HEK293T (cell line): ENCODE measurements around the gene C3orf52.

Experiments used
- CTCF ChIA-PET: fragments of 350-600 bp; formaldehyde crosslinking; extraction: SDS; loops from one replicate; lab custom pipeline; 2021; ENCODE audit warnings: antibody characterized with exemption, inconsistent platforms; lab: Yijun Ruan, JAX
- POLR2A ChIA-PET: fragments of 350-600 bp; formaldehyde crosslinking; extraction: SDS; loops from one replicate; lab custom pipeline; 2020; ENCODE audit warnings: antibody characterized with exemption, inconsistent platforms; lab: Yijun Ruan, JAX
- DNase-seq: peaks from one replicate; pipeline ENCODE4 v3.0.0; 2012; ENCODE audit warnings: mixed read lengths; ENCODE audit errors: extremely low spot score
- ARNT ChIP-seq: fragments of 450-650 bp; IDR thresholded peaks from 2 replicates; pipeline ENCODE4 v1.6.1; 2017; ENCODE audit warnings: mild to moderate bottlenecking
- BHLHE40 ChIP-seq: fragments of 450-650 bp; IDR thresholded peaks from 2 replicates; pipeline ENCODE4 v1.6.1; 2016; ENCODE audit warnings: mild to moderate bottlenecking, moderate library complexity, borderline replicate concordance
- CTBP1 ChIP-seq: fragments of 450-650 bp; IDR thresholded peaks from 2 replicates; pipeline ENCODE4 v1.6.1; 2016; ENCODE audit warnings: borderline replicate concordance
- ELF4 ChIP-seq: fragments of 450-650 bp; IDR thresholded peaks from 2 replicates; pipeline ENCODE4 v1.6.1; 2017; ENCODE audit warnings: antibody characterized with exemption
- FOXA1 ChIP-seq: fragments of 450-650 bp; IDR thresholded peaks from 2 replicates; pipeline ENCODE4 v1.6.1; 2016; ENCODE audit warnings: mild to moderate bottlenecking
- FOXK2 ChIP-seq: fragments of 450-650 bp; IDR thresholded peaks from 2 replicates; pipeline ENCODE4 v1.6.1; 2016; ENCODE audit warnings: mild to moderate bottlenecking
- FOXM1 ChIP-seq: fragments of 450-650 bp; IDR thresholded peaks from 2 replicates; pipeline ENCODE4 v1.6.1; 2017; ENCODE audit warnings: mild to moderate bottlenecking, borderline replicate concordance
- HDGF ChIP-seq: fragments of 450-650 bp; IDR thresholded peaks from 2 replicates; pipeline ENCODE4 v1.6.1; 2017; ENCODE audit warnings: antibody characterized with exemption, borderline replicate concordance
- L3MBTL2 ChIP-seq: fragments of 450-650 bp; conservative IDR thresholded peaks from 2 replicates; pipeline ENCODE4 v1.6.1; 2016; ENCODE audit warnings: mild to moderate bottlenecking
- LEF1 ChIP-seq: fragments of 450-650 bp; IDR thresholded peaks from 2 replicates; pipeline ENCODE4 v1.6.1; 2017; ENCODE audit warnings: mild to moderate bottlenecking, borderline replicate concordance
- NFRKB ChIP-seq: fragments of 450-650 bp; IDR thresholded peaks from 2 replicates; pipeline ENCODE4 v1.6.1; 2016; ENCODE audit warnings: mild to moderate bottlenecking, moderate library complexity
- SP1 ChIP-seq: fragments of 450-650 bp; IDR thresholded peaks from 2 replicates; pipeline ENCODE4 v1.6.1; 2017
- SUZ12 ChIP-seq: fragments of 450-650 bp; IDR thresholded peaks from 2 replicates; pipeline ENCODE4 v1.6.1; 2016; ENCODE audit warnings: mild to moderate bottlenecking
- TARDBP ChIP-seq: fragments of 450-650 bp; IDR thresholded peaks from 2 replicates; pipeline ENCODE4 v1.6.1; 2016
- ZNF384 ChIP-seq: fragments of 450-650 bp; IDR thresholded peaks from 2 replicates; pipeline ENCODE4 v1.6.1; 2016
- TF ChIP-seq, protein P1 (sequence below): fragments of 450-650 bp; IDR thresholded peaks from 2 replicates; pipeline ENCODE4 v1.6.1; 2016

The C3orf52 gene

DNA sequence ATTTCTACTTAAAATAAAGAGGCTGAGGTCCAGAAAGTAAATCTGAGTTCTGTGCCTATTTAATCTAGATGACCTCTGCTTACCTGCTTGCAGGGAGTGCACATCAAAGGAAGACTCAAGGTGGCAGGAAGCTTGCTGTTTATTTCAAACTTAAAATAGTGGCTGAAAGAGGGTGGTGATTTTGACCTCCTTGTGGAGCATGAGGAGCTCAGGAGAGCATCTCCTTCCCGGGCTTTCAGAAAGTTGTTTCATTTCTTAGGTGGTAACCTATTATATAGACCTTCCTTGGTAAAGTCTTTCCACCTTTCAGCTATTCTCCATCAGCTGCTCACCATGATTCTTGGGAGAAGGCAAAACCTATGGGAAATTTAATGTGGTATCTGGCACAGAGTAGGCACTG, 46.4 kb downstream of the C3orf52 start:
- POLR2A ChIA-PET, result no interaction called here
- DNase-seq, result no peak
- TF ChIP-seq BHLHE40 (no peak), CTBP1 (no peak), ARNT (no peak), LEF1 (no peak), FOXM1 (no peak), ZNF384 (no peak), FOXA1 (no peak), SP1 (no peak), L3MBTL2 (no peak), NFRKB (no peak), ELF4 (no peak), FOXK2 (no peak), SUZ12 (no peak)
- TF ChIP-seq, protein P1, sequence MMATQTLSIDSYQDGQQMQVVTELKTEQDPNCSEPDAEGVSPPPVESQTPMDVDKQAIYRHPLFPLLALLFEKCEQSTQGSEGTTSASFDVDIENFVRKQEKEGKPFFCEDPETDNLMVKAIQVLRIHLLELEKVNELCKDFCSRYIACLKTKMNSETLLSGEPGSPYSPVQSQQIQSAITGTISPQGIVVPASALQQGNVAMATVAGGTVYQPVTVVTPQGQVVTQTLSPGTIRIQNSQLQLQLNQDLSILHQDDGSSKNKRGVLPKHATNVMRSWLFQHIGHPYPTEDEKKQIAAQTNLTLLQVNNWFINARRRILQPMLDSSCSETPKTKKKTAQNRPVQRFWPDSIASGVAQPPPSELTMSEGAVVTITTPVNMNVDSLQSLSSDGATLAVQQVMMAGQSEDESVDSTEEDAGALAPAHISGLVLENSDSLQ, result no peak
- CTCF ChIA-PET, result no interaction called here

DNA sequence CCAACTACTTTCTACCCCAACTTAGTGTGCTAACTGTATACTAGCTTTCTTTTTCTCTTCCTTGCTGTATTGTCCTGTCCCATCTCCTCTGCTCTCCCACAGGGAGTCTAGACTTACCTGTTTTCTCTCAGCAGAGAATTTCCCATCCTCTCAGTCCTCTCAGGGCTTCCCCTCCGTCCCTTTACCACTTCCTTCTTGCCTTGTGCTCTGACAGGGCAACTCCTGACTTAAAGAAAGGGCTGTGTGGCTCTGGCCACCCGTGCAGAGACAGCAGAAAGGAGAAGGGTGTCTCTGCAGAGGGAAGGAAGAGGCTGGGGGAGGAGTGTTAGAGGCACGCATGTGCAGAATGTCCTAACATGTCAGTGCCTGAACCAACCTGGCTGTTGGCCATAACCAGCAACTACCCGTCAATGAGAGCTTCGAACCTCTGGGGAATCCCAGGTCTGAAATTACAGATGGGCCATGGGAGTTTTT, 46.8 kb downstream of the C3orf52 start, which contains the start of gene GCSAM:
GCSAM (minus strand) TSS at position 274 of the 474 bp plus-strand sequence; CDS start at position 146, 128 bp downstream.
- TF ChIP-seq TARDBP (no peak), ARNT (no peak), L3MBTL2 (no peak), SUZ12 (no peak), FOXM1 (no peak), ELF4 (no peak), HDGF (no peak), LEF1 (no peak), FOXK2 (no peak), ZNF384 (no peak), FOXA1 (no peak), BHLHE40 (no peak), NFRKB (no peak), SP1 (no peak)
- TF ChIP-seq, protein P1, result no peak
- ChIA-PET POLR2A (no interaction called here), CTCF (no interaction called here)
- DNase-seq, result no peak

DNA sequence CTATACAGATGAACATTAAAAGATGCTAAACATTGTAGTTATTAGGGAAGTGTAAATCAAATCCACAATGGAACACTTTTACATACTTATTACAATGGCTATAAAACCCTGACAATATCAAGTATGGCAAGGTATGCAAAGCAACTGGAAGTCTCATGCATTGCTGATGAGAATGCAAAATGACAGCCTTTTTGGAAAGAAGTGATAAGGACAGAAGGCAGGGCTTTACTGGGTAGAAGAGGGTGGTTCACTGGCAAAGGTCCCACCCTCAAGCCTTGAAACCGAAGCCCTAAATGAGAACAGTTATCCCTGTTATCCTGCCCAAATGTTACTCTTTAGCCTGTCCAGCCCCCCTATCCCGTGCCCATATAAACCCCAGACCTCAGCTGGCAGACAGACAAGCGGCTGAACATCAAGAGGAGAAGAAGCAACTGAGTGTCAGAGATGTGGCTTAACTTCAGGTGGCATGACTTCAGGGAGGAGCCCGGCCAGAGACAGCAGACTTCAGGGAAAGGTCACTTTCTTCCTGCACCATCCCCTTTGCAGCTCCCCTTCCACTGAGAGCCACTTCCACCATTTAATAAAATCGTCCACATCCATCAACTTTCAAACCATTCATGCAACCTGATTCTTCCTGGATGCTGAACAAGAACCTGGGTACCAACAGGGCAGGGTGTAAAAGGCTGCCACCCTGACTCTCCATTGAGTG, 47.6 kb downstream of the C3orf52 start:
- CTCF ChIA-PET, result no interaction called here
- POLR2A ChIA-PET, result no interaction called here
- TF ChIP-seq TARDBP (no peak), FOXK2 (no peak), SP1 (no peak), ZNF384 (no peak), LEF1 (no peak), BHLHE40 (no peak), FOXA1 (no peak), HDGF (no peak), CTBP1 (no peak), SUZ12 (no peak), NFRKB (no peak), ELF4 (no peak), L3MBTL2 (no peak), ARNT (no peak), FOXM1 (no peak)
- TF ChIP-seq, protein P1, result no peak
- no peak for DNase-seq

DNA sequence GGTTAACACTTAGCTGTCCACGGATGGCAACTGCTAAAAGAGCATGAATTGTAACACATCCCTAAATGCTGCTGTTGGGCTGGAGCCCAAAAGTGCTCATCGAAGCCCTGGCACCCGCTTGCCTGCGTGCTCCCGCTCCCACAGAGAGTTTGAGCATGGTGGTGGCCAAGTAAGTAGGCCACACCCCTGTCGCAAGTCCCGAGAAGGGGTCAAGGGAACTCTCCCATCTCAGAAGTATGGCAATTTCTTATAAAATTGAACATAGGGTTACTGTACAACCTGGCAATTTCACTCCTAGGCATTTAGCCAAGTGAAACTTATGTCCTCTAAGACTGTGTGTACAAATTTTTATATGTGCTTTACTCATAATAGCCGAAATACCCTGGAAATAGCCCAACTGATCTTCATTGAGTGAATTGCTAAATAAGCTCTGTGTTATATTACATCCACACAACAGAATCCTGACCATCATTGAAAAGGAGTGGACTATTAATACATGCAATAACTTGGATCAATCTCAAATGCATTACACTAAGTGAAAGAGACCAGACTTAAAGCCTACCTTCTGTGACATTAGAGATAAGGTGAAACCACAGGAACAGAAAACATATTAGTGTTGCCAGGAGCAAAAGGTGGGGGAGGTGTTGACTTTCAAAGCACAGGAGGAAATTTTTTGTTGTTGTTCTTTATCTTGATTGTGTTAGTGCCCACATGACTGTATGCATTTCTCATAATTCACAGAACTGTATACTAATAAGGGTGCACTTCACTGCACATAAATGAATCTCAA, 48.3 kb downstream of the C3orf52 start:
- no peak for DNase-seq
- ChIA-PET POLR2A (no interaction called here), CTCF (no interaction called here)
- no peak for TF ChIP-seq ARNT
- no peak for TF ChIP-seq NFRKB
- TF ChIP-seq FOXK2, result no peak
- TF ChIP-seq, protein P1, result no peak
- no peak for TF ChIP-seq SUZ12
- no peak for TF ChIP-seq CTBP1
- TF ChIP-seq FOXA1, result no peak
- TF ChIP-seq FOXM1, result no peak
- no peak for TF ChIP-seq ELF4
- no peak for TF ChIP-seq SP1
- TF ChIP-seq HDGF, result no peak
- no peak for TF ChIP-seq ZNF384
- no peak for TF ChIP-seq BHLHE40
- no peak for TF ChIP-seq L3MBTL2
- TF ChIP-seq LEF1, result no peak
- no peak for TF ChIP-seq TARDBP

DNA sequence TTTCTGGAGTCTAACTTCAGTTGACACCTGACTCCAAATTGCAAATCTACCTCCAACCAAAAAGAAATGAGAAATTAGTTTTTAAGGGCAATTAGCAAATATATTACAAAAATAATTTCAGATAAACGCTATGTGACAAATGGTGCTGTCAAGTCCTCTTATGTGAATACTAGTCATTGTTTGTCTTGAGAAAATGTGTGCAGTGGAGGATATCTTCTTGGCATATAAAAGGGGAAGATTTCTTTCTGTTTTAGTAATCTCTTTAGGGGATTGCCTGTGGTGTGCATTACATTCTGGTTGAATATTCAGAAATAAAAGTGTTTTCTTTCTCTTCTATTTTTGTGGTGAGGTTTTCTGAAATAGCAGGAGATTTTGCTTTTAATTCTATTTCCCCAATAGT, 49.9 kb downstream of the C3orf52 start:
- no peak for DNase-seq
- POLR2A ChIA-PET, result no interaction called here
- TF ChIP-seq CTBP1 (no peak), HDGF (no peak), SUZ12 (no peak), ARNT (no peak), TARDBP (no peak), FOXK2 (no peak)
- TF ChIP-seq, protein P1, result no peak
- CTCF ChIA-PET, result interaction anchor here (1.3 kb wide), 1 partner anchor 24 kb away, joined by 3 read pairs; no protein-coding TSS in a partner anchor
